ENCODE measurements around the gene COL18A1. TPM values are rescaled to one million over a fixed set of nuclear protein-coding genes. Genes with fewer than 3 reads are reported as not detected.

COL18A1 gene
- total and polyA plus RNA-seq, 2 of the 8 experiments (the other 6 are each of a cell fraction or from before 2014, with no cell fraction given) = 145 to 201 TPM

DNA sequence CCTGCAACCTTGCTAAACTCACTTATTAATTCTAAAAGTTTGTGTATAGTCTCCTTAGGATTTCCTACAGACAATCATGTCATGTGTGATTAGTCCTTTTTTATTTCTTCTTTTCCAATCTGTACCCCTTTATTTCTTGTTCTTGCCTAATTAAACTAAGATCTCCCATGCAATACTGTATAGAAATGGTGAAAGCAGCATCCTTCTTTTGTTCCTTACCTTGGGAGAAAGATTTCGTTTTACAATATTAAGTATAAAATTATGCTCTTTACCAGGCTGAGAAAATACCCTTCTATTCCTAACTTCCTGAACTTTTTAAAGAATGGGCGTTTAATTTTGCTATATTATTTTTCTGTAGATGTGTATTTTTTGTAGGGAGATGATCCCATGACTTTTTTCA, 7.6 kb upstream of the COL18A1 start:
- Histone ChIP-seq H3K4me3 (ENCODE audit: extremely low read depth in 1 of 4, insufficient read depth in 2 of 4, low read depth in 3 of 4, low read length in 4 of 4) (no peak overlapping the region), H3K4me1 (replicated peaks in 1 of 4; ENCODE audit: control insufficient read depth in 3 of 4, insufficient read depth in 4 of 4, low read length in 3 of 4) (no peaks in the 10 kb centered on the region; a peak in 1 of 7 replicates), H4K8ac (ENCODE audit: extremely low read depth, insufficient read depth, low read length) (no peak overlapping the region), H3K27ac (ENCODE audit: low read depth, low read length) (no peak overlapping the region), H3K23me2 (ENCODE audit: low read depth, low read length) (no peaks in the 10 kb centered on the region), H3K18ac (ENCODE audit: extremely low read depth, low read length) (no peak overlapping the region), H3K9ac (replicated peaks in 1 of 4; ENCODE audit: extremely low read depth in 1 of 4, low read depth in 3 of 4, low read length in 3 of 4) (no peak overlapping the region), H3K56ac (replicated peaks; ENCODE audit: insufficient read length, low read depth, low read length) (no peak overlapping the region), H3K14ac (ENCODE audit: insufficient read length) (no peak overlapping the region), H2BK5ac (ENCODE audit: low read depth, low read length) (no peak overlapping the region), H3K4me2 (ENCODE audit: insufficient read depth in 1 of 2, low read depth in 2 of 2, low read length in 2 of 2) (no peak overlapping the region), H2AFZ (ENCODE audit: low read length) (no peak overlapping the region), H3K27me3 (replicated peaks in 1 of 4; ENCODE audit: control insufficient read depth in 3 of 4, extremely low read depth in 1 of 4, insufficient read depth in 3 of 4, low read length in 3 of 4) (no peaks in the 10 kb centered on the region; a peak in 3 of 7 replicates), H3K23ac (ENCODE audit: insufficient read length) (no peak overlapping the region), H3K9me3 (ENCODE audit: insufficient read depth in 2 of 2, low read depth in 1 of 2, low read length in 1 of 2) (peaks cover 0 to 7% of the 10 kb centered on the region in 2 experiments; a peak in 2 of 4 replicates), H4K20me1 (replicated peaks in 1 of 2; ENCODE audit: control insufficient read depth in 1 of 2, insufficient read depth in 2 of 2, low read length in 2 of 2) (no peaks in the 10 kb centered on the region), H3K4ac (replicated peaks; ENCODE audit: insufficient read length, low read depth, low read length) (no peak overlapping the region), H4K91ac (replicated peaks; ENCODE audit: insufficient read length, low read length) (no peak overlapping the region), H4K5ac (ENCODE audit: insufficient read length, low read depth, low read length) (no peak overlapping the region), H3K79me1 (ENCODE audit: low read depth, low read length) (no peaks in the 10 kb centered on the region), H3K79me2 (ENCODE audit: control insufficient read depth in 1 of 2, insufficient read depth in 2 of 2, low read length in 2 of 2) (no peaks in the 10 kb centered on the region), H2BK120ac (replicated peaks; ENCODE audit: low read depth, low read length) (no peak overlapping the region), H2BK12ac (ENCODE audit: low read depth, low read length) (no peak overlapping the region), H2AK5ac (ENCODE audit: low read depth, low read length) (no peak overlapping the region), H2BK15ac (ENCODE audit: low read length) (no peak overlapping the region), H3K36me3 (ENCODE audit: control insufficient read depth in 2 of 4, insufficient read depth in 4 of 4, low read length in 3 of 4) (no peaks in the 10 kb centered on the region), H2BK20ac (ENCODE audit: low read length) (no peak overlapping the region)
- ChIA-PET CTCF (ENCODE audit: partially characterized antibody) (no interaction called here), POLR2A (ENCODE audit: partially characterized antibody) (interaction anchor here (1.2 kb wide), 1 partner anchor 16 kb away, joined by 3 read pairs; no protein-coding TSS in a partner anchor)
- FAIRE-seq = no peak
- DNase-seq (ENCODE audit: low read depth in 1 of 2, low spot score in 2 of 2) = no peak
- 80% methylated on average over 2 of the region's 2 CpGs; no CpG with 5 or more reads in 1 of the 2 experiments for WGBS, 2 experiments (ENCODE audit: extremely low coverage in 1 of 2, insufficient coverage in 1 of 2, insufficient read length in 1 of 2, insufficient replicate concordance in 2 of 2, low coverage in 1 of 2, low lambda C conversion rate in 2 of 2, missing lambda C conversion rate in 1 of 2)
- TF ChIP-seq NANOG (IDR thresholded peaks at IDR 0.05; ENCODE audit: insufficient read depth, low read depth, low read length, poor library complexity, severe bottlenecking) (no peak), CHD1 (IDR thresholded peaks at IDR 0.05; ENCODE audit: low read depth, low read length) (no peak), GTF2F1 (IDR thresholded peaks at IDR 0.05; ENCODE audit: borderline replicate concordance, low read depth, low read length) (no peak), BRCA1 (IDR thresholded peaks at IDR 0.05; ENCODE audit: low read depth, low read length) (no peak), SIN3A (conservative IDR thresholded peaks at IDR 0.05 in 1 of 2, IDR thresholded peaks at IDR 0.05 in 1 of 2; ENCODE audit: low read depth in 1 of 2, low read length in 2 of 2) (no peak), SAP30 (IDR thresholded peaks at IDR 0.05; ENCODE audit: insufficient read depth, insufficient replicate concordance, low read length) (no peak), BACH1 (IDR thresholded peaks at IDR 0.05; ENCODE audit: low read length) (no peak), SP4 (IDR thresholded peaks at IDR 0.05; ENCODE audit: low read length) (no peak), GABPA (IDR thresholded peaks at IDR 0.05; ENCODE audit: borderline replicate concordance, insufficient read depth, low read length) (no peak), KDM1A (IDR thresholded peaks at IDR 0.05; ENCODE audit: borderline replicate concordance, low read length) (no peak), TEAD4 (IDR thresholded peaks at IDR 0.05; ENCODE audit: low read depth, low read length) (no peak), RXRA (IDR thresholded peaks at IDR 0.05; ENCODE audit: insufficient read depth, low read depth, low read length) (no peak), ATF3 (IDR thresholded peaks at IDR 0.05; ENCODE audit: insufficient read depth, low read depth, low read length) (no peak)

Data from H1 (cell line).